Fibroblast of lung (primary cell): ENCODE measurements around the gene PPP6R3.

Experiments used
- EZH2 ChIP-seq: IDR thresholded peaks from 2 replicates; pipeline ENCODE4 v1.5.1; 2012; ENCODE audit warnings: low read length, control low read depth, mild to moderate bottlenecking; ENCODE audit errors: missing control alignments
- TF ChIP-seq, protein P1 (sequence below), 2 donors: IDR thresholded peaks in 1 of 2; conservative IDR thresholded peaks in 1 of 2; 1 replicate in 1 of 2; 2 replicates in 1 of 2; pipeline ENCODE4 v1.5.1; 2011 to 2012; ENCODE audit warnings: low read length in 2 of 2, control low read depth in 1 of 2, inconsistent platforms in 1 of 2, low read depth in 1 of 2, mild to moderate bottlenecking in 1 of 2

DNA sequence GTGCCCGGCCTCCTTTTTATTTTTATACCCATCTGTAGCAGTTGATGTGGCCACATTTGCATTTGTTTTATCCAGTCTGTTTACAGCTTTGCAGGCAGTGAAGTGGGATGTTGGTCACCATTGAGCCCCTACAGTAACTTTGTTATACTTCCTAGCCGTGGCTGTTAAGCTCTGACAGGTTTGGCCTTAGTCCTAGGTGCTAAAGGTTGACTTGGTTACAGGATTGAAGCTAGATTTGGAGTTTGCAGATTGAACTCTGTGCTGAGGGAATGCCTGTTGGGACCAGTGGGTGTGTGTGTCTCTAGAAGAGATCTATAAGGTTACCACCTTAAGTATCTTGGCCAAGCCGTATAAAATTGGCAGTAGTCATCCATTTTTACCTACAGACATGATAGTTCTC, 91.2 kb downstream of the PPP6R3 start:
- TF ChIP-seq, protein P1, sequence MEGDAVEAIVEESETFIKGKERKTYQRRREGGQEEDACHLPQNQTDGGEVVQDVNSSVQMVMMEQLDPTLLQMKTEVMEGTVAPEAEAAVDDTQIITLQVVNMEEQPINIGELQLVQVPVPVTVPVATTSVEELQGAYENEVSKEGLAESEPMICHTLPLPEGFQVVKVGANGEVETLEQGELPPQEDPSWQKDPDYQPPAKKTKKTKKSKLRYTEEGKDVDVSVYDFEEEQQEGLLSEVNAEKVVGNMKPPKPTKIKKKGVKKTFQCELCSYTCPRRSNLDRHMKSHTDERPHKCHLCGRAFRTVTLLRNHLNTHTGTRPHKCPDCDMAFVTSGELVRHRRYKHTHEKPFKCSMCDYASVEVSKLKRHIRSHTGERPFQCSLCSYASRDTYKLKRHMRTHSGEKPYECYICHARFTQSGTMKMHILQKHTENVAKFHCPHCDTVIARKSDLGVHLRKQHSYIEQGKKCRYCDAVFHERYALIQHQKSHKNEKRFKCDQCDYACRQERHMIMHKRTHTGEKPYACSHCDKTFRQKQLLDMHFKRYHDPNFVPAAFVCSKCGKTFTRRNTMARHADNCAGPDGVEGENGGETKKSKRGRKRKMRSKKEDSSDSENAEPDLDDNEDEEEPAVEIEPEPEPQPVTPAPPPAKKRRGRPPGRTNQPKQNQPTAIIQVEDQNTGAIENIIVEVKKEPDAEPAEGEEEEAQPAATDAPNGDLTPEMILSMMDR (conservative IDR thresholded peaks at IDR 0.05 in 1 of 2, IDR thresholded peaks at IDR 0.05 in 1 of 2; ENCODE audit: low read depth in 1 of 2, low read length in 2 of 2) = no peak
- TF ChIP-seq EZH2 = no peak
